GM12873 (cell line): Measurements from ENCODE around the gene CSN3.

Experiments
- CTCF ChIP-seq: IDR thresholded peaks from 2 replicates; pipeline ENCODE4 v1.5.1; 2012; ENCODE audit warnings: low read depth, mild to moderate bottlenecking, moderate library complexity, low read length, control low read depth; ENCODE audit not compliant: insufficient read depth; ENCODE audit errors: missing control alignments

Gene CSN3

GRCh38 chr4:70277121-70277520 lies 34.7 kb downstream of the CSN3 start:
- TF ChIP-seq CTCF: no peak

GRCh38 chr4:70280567-70280966 lies 38.2 kb downstream of the CSN3 start:
- TF ChIP-seq CTCF: no peak

- no peak for TF ChIP-seq CTCF
Observed at GRCh38 chr4:70288651-70289050, 46.3 kb downstream of the CSN3 start.

GRCh38 chr4:70291341-70291740 lies 48.9 kb downstream of the CSN3 start:
- TF ChIP-seq CTCF: no peak

GRCh38 chr4:70297576-70297975 lies 55.2 kb downstream of the CSN3 start:
- TF ChIP-seq CTCF: no peak

GRCh38 chr4:70298051-70298450 lies 55.7 kb downstream of the CSN3 start:
- no peak for TF ChIP-seq CTCF

GRCh38 chr4:70299643-70300042 lies 57.2 kb downstream of the CSN3 start:
- no peak for TF ChIP-seq CTCF
